Measurements from ENCODE around the gene CFAP97D2.
"Not testable (repeated sequence)": the region's sequence is repeated elsewhere in the genome, so short reads cannot be mapped to it uniquely, and the experiment has no call there.

CFAP97D2 gene

GRCh38 chr13:114143806-114144605 lies 35.1 kb upstream of the CFAP97D2 start:
- DNase-seq: no peak

DNA sequence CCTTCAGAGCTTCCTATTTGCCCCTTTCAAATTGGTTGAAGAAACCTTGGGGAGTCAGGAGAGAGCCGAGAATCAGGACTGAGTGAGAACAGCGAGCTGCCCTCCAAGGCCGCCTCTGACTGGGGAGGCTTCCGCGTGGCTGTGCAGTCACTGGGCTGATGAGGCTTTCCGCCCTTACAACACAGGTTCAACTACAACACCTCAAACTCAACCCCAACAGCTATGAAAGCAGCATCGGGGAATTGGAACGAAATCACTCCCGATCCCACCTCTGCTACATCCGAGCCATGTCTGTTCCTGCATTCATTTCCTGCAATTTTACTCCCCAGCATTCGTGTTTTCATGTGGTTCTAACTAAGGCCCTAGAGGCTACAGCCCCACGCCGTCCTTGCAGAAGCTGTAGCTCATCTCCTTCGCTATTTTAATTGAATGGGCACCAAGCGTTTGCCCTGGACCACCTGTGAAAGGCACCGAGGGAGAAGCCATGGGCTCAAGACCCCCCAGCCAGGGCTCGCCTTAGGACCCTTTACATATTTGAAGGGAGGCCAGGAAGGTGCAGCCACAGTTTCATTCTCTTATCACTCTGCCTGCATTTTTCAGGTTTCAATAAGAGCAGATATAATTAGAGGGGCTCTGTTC lies 34.3 kb upstream of the CFAP97D2 start:
- no peak for DNase-seq

DNA sequence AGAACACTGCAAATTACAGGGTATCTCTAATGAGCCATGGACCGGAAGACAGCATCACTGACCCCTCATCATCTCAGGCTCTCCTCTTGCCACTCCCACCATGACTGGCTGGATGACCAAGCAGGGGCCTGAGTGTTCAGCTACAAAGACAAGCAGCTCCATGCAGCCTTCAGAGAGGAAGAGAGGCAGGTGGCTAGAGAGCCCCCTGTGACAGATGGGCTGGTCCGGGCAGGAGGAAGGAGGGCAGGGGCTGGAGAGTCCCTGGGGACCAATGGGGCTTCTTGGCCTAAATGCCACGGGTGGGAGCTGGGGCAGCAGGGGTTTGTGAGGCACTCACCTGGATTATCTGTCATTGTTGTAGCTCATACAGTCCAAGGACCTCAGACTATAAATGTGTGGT lies 33.8 kb upstream of the CFAP97D2 start:
- DNase-seq: no peak

DNA sequence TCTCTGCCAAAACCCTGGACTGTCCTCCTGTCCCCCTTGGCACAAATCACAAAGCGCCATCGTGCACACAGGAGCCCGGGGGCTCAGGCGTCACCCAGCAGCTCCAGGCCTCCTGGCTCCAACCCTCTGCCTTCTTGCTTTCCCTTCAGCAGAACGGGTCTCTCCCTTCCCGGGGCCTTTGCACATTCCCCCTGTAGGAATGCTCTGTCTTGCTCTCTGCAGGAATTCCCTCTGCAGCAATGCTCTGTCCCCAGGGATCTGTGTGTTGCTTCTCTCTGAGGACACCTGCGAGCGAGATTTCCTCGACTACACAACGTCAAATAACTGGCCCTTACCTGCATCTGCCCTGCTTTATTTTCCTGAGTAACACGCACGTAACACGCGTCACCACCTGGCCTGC lies 33.3 kb upstream of the CFAP97D2 start:
- DNase-seq: no peak

DNA sequence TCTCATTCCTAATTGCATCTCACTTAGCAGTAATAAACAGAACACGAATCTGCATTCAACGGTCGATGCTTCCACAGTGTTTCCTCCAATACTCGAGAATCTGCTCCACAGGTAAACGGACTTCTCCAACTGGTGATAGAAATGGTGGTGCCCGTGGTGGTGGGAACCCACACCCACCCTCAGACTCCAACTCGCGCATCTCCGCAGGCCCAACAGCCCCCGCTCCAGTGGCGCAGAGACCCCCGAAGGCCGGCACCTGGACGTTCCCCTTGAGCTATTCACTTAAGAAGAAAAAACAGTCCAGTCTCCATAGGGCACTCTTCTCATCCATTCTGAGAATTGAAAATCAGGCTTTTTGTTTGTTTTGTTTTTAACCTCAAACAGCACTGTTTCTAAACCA lies 32.9 kb upstream of the CFAP97D2 start:
- DNase-seq: no peak

- DNase-seq: no peak
Observed at GRCh38 chr13:114146629-114147028, 32.4 kb upstream of the CFAP97D2 start.

GRCh38 chr13:114147803-114148520 lies 31.1 kb upstream of the CFAP97D2 start:
- no peak for DNase-seq

GRCh38 chr13:114148521-114148855 lies 30.6 kb upstream of the CFAP97D2 start:
- no peak for DNase-seq

DNA sequence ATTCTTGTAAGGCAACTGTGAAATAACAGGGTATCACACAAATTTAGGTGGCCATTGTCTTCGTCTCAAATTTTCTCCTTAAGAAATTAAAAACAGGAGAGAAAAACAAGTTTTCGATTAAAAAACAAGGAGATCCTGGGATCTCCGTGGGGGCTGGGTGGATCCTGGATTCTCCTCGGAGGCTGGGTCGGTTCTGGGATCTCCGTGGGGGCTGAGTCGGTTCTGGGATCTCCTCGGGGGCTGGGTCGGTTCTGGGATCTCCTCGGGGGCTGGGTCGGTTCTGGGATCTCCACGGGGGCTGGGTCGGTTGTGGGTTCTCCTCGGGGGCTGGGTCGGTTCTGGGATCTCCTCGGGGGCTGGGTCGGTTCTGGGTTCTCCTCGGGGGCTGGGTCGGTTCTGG lies 30.2 kb upstream of the CFAP97D2 start:
- not testable (repeated sequence) for DNase-seq

- DNase-seq: no peak
Observed at GRCh38 chr13:114149774-114150740, 29.0 kb upstream of the CFAP97D2 start.

DNA sequence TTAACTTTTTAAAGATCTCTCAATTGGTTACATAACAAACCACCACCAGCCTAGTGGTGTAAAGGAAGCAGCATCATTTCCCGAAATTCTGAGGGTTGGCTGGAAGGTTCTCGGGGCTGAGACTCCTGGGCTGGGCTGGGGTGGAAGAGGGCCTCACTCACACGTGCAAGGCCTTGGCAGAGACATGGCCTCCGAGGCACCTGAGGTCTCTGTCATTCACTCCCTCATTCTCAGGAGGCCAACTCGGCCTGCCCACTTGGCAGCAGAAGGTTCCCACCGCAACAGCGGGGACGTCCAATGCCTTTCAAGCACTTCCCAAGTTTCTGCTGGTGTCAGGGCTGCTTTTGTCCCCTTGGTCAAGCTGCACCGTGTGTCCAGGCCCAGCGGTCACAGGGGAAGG lies 28.0 kb upstream of the CFAP97D2 start:
- DNase-seq: no peak

DNA sequence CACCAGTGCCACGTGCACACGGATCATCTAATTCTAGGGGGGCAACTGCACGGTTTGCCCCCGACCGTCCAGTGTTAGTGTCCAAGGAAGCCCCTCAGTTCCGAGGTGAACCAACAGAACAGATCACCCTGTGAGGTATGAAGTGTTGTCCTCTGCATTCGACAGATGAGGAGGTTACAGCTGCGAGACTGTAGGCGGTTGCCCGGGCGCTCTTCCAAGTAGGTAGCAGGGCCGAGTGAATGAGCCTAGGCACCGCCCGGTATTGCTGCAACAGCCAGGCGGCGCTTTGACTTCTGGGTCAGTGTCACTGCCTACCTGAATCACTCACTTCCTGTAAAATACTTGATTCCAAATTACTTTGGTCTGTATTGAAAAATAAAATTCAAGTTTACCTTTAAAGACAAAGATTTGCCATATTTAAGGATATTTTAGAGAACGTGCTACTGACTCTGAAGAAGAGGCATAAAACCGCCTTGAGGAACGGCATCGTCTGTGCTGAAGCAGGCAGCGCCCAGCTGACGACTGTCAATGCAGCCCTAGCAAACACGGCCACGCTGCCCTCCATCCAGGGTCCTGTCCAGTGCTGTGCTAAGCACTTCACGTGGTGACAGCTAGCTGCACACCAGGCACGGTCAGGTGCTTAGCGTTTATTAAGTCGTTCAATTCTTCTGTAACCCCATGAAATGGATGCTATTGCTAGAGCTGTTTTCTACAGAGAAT lies 27.3 kb upstream of the CFAP97D2 start:
- DNase-seq: no peak

GRCh38 chr13:114152285-114152645 lies 26.8 kb upstream of the CFAP97D2 start:
- no peak for DNase-seq

DNA sequence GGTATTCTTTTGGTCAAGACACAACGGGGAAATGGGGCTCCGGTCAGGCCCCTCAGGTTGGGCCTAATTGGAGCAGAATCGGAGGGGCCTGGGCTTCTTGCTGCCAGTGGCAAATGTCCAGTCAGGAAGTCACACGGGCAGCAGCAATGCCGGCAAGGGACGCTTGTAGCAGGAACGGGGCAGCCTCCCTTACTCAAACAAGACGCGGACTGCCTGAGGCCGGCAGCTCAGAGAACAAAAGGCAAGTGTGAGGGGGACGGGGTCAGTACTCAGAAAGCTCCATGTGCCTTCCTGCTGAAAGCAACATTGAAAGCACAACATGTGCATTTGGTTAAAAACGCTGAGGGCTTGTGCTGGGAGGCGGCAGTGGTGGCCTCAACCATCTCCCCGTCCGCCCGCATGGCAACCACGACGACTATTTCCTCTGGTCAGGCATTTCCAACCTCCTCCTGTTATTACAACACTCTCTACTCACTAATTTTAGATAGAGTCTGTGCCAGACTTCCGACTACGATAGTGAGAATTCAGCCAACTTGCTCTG lies 26.2 kb upstream of the CFAP97D2 start:
- DNase-seq: no peak

DNA sequence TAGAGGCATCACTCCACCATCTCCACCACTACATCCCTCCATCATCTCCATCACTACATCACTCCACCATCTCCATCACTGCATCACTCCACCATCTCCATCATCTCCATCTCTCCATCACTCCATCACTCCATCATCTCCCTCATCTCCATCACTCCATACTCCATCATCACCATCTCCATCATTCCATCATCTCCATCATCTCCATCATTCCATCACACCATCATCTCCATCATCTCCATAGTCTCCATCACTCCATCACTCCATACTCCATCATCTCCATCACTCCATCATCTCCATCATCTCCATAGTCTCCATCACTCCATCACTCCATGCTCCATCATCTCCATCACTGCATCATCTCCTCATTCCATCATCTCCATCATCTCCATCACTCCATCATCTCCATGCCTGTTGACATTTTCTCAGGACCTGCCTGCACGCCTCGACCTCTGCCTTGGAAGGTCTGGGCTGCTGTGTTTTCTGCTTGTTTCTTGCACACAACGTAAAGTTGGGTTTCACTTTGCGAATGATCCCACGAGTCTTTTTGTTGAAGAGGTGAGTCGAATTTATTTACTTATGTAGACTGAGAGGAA lies 25.5 kb upstream of the CFAP97D2 start:
- DNase-seq: no peak

DNA sequence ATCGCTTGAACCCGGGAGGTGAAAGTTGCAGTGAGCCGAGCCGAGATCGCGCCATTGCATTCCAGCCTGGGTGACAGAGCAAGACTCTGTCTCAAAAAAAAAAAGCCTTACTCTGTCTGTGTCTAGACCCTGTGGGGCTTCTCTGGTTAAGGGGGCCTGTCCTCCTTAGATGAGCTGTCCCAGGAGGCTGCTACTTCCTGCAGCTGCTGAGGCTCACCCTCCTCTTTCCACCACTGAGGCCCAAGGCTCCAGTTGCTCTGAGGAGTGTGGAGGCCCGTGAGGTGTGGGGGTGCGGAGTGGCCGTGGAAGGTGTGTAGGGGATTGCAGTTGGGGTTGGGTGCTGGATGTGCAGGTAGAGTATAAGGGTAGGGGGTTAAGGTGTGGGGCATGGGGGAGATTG lies 24.6 kb upstream of the CFAP97D2 start:
- DNase-seq: no peak

- no peak for DNase-seq
Observed at GRCh38 chr13:114155320-114155719, 23.7 kb upstream of the CFAP97D2 start.

- DNase-seq: no peak
Observed at GRCh38 chr13:114155926-114156883, 22.9 kb upstream of the CFAP97D2 start.

GRCh38 chr13:114157869-114158495 lies 21.1 kb upstream of the CFAP97D2 start:
- DNase-seq: no peak
